ENCODE data around the gene TMEM139. TPM values are rescaled to one million over a fixed set of nuclear protein-coding genes. Genes with fewer than 3 reads are reported as not detected.
"Not testable (repeated sequence)": the region's sequence is repeated elsewhere in the genome, so short reads cannot be mapped to it uniquely, and the experiment has no call there.

TMEM139 gene
- total RNA-seq, 4 donors from 2014 or later: 2.1 to 12.0 (median 6.4) TPM

- 65% methylated on average over 5 of the region's 5 CpGs for WGBS, 2 donors
- Histone ChIP-seq H3K27me3 (no peaks in the 10 kb centered on the region), H3K9me3 (no peaks in the 10 kb centered on the region), H3K4me3 (no peak overlapping the region), H3K36me3 (no peaks in the 10 kb centered on the region), H3K27ac (no peak overlapping the region), H3K4me1 (peaks cover 0 to under 1% (median under 1%) of the 10 kb centered on the region in 4 donors)
- DNase-seq (ENCODE audit: low spot score in 2 of 2): no peak
- no peak for TF ChIP-seq POLR2A (IDR thresholded peaks at IDR 0.05)
- TF ChIP-seq EP300 (IDR thresholded peaks at IDR 0.05): no peak
- TF ChIP-seq, protein P1, sequence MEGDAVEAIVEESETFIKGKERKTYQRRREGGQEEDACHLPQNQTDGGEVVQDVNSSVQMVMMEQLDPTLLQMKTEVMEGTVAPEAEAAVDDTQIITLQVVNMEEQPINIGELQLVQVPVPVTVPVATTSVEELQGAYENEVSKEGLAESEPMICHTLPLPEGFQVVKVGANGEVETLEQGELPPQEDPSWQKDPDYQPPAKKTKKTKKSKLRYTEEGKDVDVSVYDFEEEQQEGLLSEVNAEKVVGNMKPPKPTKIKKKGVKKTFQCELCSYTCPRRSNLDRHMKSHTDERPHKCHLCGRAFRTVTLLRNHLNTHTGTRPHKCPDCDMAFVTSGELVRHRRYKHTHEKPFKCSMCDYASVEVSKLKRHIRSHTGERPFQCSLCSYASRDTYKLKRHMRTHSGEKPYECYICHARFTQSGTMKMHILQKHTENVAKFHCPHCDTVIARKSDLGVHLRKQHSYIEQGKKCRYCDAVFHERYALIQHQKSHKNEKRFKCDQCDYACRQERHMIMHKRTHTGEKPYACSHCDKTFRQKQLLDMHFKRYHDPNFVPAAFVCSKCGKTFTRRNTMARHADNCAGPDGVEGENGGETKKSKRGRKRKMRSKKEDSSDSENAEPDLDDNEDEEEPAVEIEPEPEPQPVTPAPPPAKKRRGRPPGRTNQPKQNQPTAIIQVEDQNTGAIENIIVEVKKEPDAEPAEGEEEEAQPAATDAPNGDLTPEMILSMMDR (IDR thresholded peaks at IDR 0.05): no peak
These were observed 27.3 kb upstream of the TMEM139 start for GRCh38 chr7:143257501-143257900.

DNA sequence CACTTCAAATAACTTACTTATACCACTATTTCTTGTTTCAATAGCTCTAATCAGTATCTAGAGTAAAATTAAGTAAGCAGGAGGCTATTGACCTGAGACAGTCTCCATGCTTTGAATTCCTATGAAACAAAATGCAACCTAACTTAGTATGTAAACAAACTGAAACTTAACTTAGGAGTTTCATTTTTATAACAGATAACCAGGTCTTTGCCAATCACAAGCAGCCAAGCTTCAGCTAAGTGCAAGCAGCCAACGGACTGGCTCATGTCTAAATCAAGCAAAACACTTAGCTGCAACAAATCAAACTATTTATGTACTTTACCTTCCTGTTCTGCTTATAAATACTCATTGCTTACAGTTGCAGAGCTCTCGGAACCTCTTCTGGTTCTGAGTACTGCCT lies 25.9 kb upstream of the TMEM139 start:
- peak overlapping the region in 1 of 4 donors; percentile 33 for H3K27ac ChIP-seq
- H3K36me3 ChIP-seq: no peaks in the 10 kb centered on the region
- no peaks in the 10 kb centered on the region for H3K27me3 ChIP-seq
- 50 to 64% methylated on average over 2 of the region's 2 CpGs for WGBS, 2 donors
- DNase-seq (ENCODE audit: low spot score in 2 of 2): no peak
- H3K9me3 ChIP-seq: no peaks in the 10 kb centered on the region
- TF ChIP-seq EP300 (IDR thresholded peaks at IDR 0.05) (no peak), POLR2A (IDR thresholded peaks at IDR 0.05) (no peak)
- TF ChIP-seq, protein P1 (IDR thresholded peaks at IDR 0.05): no peak
- peaks cover 0 to 6% (median 3%) of the 10 kb centered on the region in 4 donors for H3K4me1 ChIP-seq
- no peak overlapping the region for H3K4me3 ChIP-seq

DNA sequence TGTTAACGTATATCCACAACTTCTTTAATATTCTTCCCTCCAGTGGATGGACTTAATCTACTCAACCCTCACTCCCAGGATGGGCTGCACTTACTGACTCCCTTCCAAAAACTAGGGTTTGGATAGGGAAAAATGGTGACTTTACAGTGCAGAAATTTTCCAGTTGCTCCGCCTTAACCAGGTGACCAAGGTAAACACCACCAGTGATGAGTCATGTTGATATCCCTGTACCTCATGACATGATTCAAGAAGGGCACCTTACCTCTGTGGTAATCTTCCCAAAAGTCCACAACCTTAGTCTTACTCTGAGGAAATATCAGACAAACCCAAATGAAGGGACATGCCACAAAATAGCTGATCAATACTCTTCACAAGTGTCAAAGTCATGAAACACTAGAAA lies 25.0 kb upstream of the TMEM139 start:
- Histone ChIP-seq H3K4me1 (peaks cover 0 to 14% (median 9%) of the 10 kb centered on the region in 4 donors), H3K36me3 (no peaks in the 10 kb centered on the region), H3K4me3 (no peak overlapping the region), H3K9me3 (no peaks in the 10 kb centered on the region), H3K27me3 (no peaks in the 10 kb centered on the region), H3K27ac (no peak overlapping the region)
- 87 to 91% methylated on average over 2 of the region's 2 CpGs for WGBS, 2 donors
- TF ChIP-seq EP300 (IDR thresholded peaks at IDR 0.05): no peak
- TF ChIP-seq, protein P1 (IDR thresholded peaks at IDR 0.05): no peak
- DNase-seq (ENCODE audit: low spot score in 2 of 2): no peak

- H3K27ac ChIP-seq: no peak overlapping the region
- no peaks in the 10 kb centered on the region for H3K27me3 ChIP-seq
- 80 to 94% methylated on average over 1 of the region's 1 CpG for WGBS, 2 donors
These were observed 22.9 kb upstream of the TMEM139 start for GRCh38 chr7:143261901-143262300.

DNA sequence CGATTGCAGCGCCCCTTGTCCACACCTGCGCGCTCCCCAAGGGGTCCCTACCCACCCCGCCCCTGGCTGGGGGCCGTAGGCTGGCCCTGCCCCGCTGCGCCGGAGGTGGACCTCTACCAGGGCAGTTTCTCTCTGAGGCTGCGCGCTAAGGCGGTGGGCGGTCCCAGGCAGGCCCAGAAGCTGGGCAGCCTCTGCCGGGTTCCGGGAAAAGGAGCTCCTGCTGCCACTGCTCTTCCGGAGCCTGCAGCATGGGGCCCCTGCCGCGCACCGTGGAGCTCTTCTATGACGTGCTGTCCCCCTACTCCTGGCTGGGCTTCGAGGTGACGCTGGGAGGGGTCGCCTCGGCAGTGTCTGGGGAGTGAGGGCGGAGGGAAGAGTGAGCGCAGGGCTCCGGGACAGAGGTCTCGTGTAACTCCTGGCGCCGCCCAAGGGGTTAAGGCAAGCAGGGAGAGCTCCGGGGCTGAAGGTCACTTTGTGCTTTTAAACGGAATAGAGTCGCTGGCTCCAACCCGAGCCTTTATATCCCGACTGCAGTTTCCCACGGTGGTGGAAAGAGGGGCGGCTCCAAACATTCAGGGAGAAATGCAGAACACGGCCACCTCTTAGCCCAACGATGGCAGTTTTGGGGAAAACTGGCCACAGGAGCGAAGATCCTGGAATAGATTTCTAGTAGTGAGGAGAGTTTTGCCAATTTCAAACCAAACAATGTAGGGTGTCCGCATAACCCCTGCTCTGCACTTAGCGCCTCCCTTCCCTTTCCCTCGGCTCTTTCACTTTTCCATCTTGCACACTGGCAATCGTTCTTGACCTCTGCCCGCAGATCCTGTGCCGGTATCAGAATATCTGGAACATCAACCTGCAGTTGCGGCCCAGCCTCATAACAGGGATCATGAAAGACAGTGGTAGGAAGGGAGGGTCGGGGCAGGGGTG lies 21.2 kb upstream of the TMEM139 start, which contains the start of gene GSTK1:
Gene GSTK1, plus strand, starts transcription at position 176 of the 930 bp plus-strand sequence. Its CDS starts 73 bp downstream, at position 249.
- 1% methylated on average over 37 to 38 of the region's 48 CpGs for whole genome bisulfite sequencing, 2 donors
- Histone ChIP-seq H3K4me1 (peaks cover 0 to 35% (median 18%) of the 10 kb centered on the region in 4 donors), H3K27ac (peak within 1 kb of the TSS; percentile 49 to 94 (median 88)), H3K27me3 (no peaks in the 10 kb centered on the region), H3K36me3 (peaks cover 0 to 19% (median 0%) of the 10 kb centered on the region in 3 donors), H3K4me3 (peak within 1 kb of the TSS; percentile 59 to 91 (median 76)), H3K9me3 (no peaks in the 10 kb centered on the region)
- TF ChIP-seq, protein P1 (IDR thresholded peaks at IDR 0.05): no peak
- TF ChIP-seq POLR2A (IDR thresholded peaks at IDR 0.05) (peak; percentile 26 to 72), EP300 (IDR thresholded peaks at IDR 0.05) (peak; percentile 18 to 79)
- peak; percentile 66 to 70 for DNase-seq (ENCODE audit: low spot score in 2 of 2)

More at GRCh38 chr7:143261901-143262300, 22.9 kb upstream of the TMEM139 start:
- no peak for TF ChIP-seq EP300 (IDR thresholded peaks at IDR 0.05)
- no peak for DNase-seq (ENCODE audit: low spot score in 2 of 2)
- peaks cover 0 to 2% (median 0%) of the 10 kb centered on the region in 3 donors for H3K36me3 ChIP-seq
- no peaks in the 10 kb centered on the region for H3K9me3 ChIP-seq
- no peak overlapping the region for H3K4me3 ChIP-seq
- H3K4me1 ChIP-seq: peaks cover 0 to 29% (median 18%) of the 10 kb centered on the region in 4 donors

DNA sequence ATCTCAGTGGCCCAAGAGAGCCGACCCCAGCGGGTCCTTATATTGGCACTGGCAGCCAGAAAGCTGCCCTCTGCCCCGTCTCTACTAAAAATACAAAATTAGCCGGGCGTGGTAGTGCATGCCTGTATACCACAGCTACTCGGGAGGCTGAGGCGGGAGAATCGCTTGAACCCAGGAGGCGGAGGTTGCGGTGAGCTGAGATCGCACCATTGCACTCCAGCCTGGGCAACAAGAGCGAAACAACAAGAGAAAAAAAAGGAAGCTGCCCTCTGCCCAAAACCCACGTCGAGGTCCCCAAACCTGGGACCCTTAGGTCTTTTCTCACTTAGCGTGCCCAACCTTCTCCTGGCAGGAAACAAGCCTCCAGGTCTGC lies 20.6 kb upstream of the TMEM139 start:
- not testable (repeated sequence) for DNase-seq (ENCODE audit: low spot score in 2 of 2); H3K27me3 ChIP-seq; H3K9me3 ChIP-seq
- H3K27ac ChIP-seq: peak overlapping the region in 3 of 4 donors; percentile 83 to 94 (median 94)
- peak overlapping the region; percentile 59 to 91 (median 76) for H3K4me3 ChIP-seq
- WGBS, 2 donors: 41 to 48% methylated on average over 15 of the region's 15 CpGs
- H3K4me1 ChIP-seq: peaks cover 0 to 39% (median 18%) of the 10 kb centered on the region in 4 donors
- H3K36me3 ChIP-seq: peaks cover 0 to 25% (median 0%) of the 10 kb centered on the region in 3 donors

Data from tibial nerve (tissue), 4 donors.